Left kidney (tissue), 2 donors: ENCODE measurements around the gene RRP12. TPM values are rescaled to one million over a fixed set of nuclear protein-coding genes. Genes with fewer than 3 reads are reported as not detected.
"Not testable (repeated sequence)": the region's sequence is repeated elsewhere in the genome, so short reads cannot be mapped to it uniquely, and the experiment has no call there.

ENCODE experiments used
- DNase-seq: peaks from one replicate; pipeline ENCODE4 v3.0.0-alpha.2; 2013
- polyA plus RNA-seq: library from polyadenylated mRNA; unstranded; fragments of 120-200 nt; gene quantifications from one replicate; pipeline ENCODE4 v1.2.1, GENCODE V29; 2013; ENCODE audit not compliant: insufficient read length

RRP12 gene
- polyA plus RNA-seq, 1 donor, result 28.1 TPM

- peak; percentile 75 for DNase-seq
Observed at GRCh38 chr10:97407211-97407951, 6.2 kb upstream of the RRP12 start.

GRCh38 chr10:97406483-97406882 is 5.3 kb upstream of the RRP12 start:
- DNase-seq, result not testable (repeated sequence)

- no peak for DNase-seq
Observed at GRCh38 chr10:97406064-97406463, 4.9 kb upstream of the RRP12 start.

GRCh38 chr10:97404044-97404443 is 2.9 kb upstream of the RRP12 start:
- no peak for DNase-seq

DNA sequence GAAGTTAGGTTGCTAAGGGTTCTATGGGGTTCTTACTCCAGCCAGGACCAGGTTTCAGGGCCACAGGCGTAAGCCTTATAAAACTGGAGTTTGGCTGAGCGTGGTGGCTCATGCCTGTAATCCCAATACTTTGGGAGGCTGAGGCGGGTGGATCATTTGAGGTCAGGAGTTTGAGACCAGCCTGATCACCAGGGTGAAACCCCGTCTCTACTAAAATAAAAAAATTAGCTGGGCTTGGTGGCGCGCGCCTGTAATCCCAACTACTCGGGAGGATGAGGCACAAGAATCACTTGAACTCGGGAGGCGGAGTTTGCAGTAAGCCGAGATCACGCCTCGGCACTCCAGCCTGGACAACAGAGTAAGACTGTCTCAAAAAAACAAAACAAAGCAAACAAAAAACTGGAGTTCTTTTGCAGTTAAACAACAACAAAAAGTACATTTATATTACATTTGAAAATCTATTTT is 347 bp upstream of the RRP12 start:
- no peak for DNase-seq

- DNase-seq, result no peak
Observed at GRCh38 chr10:97399843-97400545, 1.1 kb downstream of the RRP12 start.

DNA sequence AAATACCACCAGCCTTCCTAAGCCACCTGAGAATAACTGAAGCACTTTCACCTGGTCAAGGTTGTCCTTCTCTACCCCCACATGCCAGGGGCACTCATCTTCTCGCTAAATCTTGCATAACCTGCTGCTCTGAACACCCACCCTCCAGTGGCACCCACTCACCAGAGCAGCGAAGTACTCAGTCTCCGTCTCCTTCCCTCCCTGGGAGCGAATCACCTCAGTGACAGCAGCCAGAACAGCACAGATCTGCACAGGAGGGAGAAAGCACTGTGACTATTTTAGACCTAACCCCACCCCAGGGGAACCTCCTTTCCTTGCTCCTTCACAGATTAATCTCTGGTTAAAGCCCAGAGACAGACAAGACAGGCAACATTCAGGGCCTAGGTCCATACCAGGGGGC is 5.1 kb downstream of the RRP12 start:
- no peak for DNase-seq

DNA sequence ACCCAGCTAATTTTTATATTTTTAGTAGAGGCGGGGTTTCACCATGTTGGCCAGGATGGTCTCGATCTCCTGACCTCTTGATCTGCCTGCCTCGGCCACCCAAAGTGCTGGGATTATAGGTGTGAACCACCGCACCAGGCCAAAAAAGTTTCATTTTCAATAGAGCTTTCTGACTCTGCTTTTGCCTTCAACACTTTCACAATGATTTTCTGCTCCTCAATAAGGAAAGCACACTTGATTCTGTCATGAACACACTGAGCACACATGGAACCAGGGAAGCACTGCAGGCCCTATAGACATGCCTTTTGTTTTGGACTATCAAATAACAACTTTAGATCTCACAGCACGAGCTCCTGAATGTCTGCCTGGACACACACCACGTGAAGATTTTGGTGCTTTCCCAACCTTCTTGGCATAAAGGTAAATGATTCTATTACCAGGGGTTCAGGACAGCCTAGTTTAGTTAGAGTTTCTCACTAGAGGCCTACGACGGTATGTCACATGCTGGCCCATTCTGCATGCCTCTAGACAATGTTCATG is 8.0 kb downstream of the RRP12 start:
- no peak for DNase-seq

DNA sequence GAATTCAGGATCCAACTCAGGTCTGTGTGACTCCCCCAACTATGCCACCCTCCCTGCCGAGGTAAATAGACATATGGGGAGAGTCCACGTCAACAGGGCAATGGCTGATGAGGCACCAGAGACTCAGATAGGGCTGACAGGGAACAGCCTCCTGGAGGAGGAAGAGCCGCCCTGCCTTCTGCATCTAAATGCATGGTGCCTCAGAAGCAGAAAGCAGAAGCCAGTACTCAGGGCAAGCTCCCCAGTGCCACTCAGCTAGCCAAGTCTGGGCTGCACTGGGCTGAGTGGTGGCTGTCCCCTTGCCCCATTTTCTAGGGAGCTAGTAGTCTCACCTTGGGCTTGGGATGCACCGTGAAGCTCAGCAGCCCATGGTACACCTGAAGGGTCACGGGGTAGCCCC is 11.0 kb downstream of the RRP12 start:
- DNase-seq, result no peak

DNA sequence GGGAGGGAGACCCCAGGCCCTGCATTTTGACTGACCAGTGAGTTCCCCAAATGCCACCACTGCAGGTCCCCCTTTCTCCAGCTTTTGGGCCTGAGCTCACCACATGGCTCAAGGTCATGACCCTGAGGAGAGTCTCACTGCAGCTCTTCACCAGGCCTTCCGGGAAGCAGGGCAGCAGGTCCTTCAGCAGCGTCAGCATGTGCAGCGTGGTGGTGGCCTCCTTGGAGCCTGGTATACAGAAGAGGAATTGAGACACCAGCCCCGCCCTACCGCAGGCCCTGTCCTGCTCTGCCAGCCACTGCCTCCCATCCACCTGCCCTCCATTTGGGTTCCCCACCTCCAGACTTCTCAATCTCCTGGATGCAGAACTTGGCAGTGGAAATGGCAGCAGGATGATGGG is 13.0 kb downstream of the RRP12 start:
- no peak for DNase-seq

GRCh38 chr10:97385565-97385964 is 15.6 kb downstream of the RRP12 start:
- DNase-seq, result no peak

- no peak for DNase-seq
Observed at GRCh38 chr10:97384641-97385040, 16.5 kb downstream of the RRP12 start.

GRCh38 chr10:97384156-97384555 is 17.0 kb downstream of the RRP12 start:
- no peak for DNase-seq

DNA sequence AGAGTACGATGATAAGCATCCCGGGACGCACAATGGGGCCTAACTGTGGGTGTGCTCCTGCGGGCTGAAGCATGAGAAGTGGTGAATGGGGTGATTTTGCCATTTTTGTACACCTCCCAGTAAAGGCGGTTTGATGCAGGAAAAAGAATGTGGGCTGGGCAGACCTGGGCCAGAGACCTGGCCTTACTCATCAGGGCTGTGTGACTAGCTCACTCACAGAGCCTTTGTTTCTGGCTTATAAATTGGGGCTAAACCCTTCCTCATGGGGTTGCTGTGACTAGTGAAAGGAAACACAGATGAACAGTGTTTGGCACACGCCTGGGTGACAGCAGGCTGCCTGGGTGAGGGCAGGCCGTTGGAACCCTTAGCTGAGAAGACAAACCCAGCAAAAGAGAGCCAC is 18.0 kb downstream of the RRP12 start:
- DNase-seq, result no peak

- no peak for DNase-seq
Observed at GRCh38 chr10:97381626-97382025, 19.5 kb downstream of the RRP12 start.

DNA sequence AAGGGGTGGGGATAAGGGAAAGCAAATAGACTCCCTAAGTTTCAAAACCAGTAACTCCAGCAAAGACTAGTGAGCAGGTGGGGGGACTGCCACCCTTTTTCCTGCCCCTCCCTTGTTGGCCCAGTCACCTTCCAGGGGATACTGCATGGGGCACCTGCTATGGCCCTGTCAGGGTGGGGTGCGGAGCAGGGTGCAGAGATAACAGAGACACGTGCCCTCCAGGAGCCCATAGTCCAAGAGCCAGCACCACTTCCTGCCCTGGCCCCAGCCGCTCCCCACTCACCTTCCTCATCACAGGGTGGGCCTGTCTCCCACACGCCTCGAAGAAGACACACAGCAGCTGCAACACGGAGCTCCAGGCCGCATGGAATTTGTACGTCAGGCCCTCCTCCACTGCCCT is 20.6 kb downstream of the RRP12 start:
- DNase-seq, result no peak

DNA sequence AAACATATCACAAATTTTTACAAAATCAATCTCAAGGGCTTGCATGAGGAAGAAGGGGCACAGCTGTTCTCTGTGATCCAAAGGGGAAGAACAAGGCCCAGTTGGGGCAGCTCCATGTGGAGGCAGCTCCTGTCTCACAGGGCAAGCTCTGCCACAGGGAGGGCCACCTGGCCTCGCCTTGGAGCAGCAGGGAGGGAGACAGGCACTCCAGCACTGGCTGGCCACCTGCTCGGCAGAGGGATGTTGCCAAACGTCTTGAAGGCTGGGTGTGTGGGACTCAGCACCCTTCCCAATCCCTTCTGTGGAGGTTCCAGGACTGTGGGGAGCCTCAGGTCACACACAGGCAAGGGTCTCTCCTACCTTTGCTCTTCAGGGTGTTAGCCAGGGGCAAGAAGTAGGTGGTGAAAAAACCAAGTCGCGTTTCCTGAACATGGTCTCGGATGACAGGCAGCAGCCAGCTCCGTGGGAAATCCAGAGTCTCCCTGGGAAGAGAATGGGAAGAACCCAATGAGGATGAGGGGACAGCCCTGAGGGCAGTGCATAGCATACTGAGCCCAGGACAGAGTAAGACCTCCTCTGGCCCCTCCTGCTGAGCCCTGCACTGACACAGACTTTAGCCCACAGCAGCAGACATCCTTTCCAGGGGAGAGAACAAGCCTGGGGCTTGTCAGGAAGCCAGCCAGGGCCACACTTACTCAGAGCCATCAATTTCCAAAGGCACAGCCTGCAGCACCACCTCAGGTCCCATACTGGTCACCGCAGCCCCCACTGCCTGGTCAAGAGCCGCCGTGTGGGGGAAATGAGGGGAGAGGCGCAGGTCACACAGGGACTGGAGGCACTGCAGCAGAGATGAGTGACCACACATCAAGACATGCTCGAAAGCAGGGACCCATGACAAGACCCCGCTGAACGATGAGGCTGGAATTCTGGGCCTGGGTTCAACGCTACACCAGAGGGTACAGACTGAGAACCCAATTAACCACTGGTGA is 21.9 kb downstream of the RRP12 start:
- no peak for DNase-seq

- DNase-seq, result no peak
Observed at GRCh38 chr10:97376413-97376812, 24.7 kb downstream of the RRP12 start.

DNA sequence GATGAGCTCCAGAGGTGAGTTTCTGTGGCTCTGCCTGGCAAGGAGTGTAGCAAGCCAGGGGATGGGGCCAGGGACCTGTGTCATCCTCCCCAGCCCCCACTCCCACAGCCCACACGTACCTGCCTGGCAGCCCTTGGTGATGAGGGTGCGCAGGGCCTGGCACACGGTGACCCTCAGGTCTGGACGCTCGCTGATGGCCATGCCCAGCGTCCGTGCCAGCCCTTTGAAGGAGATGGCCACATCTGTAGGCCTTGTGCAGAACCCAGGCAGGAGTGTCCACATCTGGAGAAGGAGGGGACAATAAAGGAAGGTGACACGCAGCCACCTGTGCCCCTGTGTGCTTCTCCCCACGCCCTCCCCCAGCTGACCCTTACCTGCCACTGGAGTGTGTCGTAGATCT is 27.7 kb downstream of the RRP12 start:
- DNase-seq, result no peak

- DNase-seq, result no peak
Observed at GRCh38 chr10:97372233-97372875, 28.8 kb downstream of the RRP12 start.

GRCh38 chr10:97371696-97372095 is 29.4 kb downstream of the RRP12 start:
- no peak for DNase-seq
